ENCODE results near the gene CREB5. TPM values are rescaled to one million over a fixed set of nuclear protein-coding genes. Genes with fewer than 3 reads are reported as not detected.

Gene CREB5
- polyA plus RNA-seq, 1 experiment, result 3.9 TPM

DNA sequence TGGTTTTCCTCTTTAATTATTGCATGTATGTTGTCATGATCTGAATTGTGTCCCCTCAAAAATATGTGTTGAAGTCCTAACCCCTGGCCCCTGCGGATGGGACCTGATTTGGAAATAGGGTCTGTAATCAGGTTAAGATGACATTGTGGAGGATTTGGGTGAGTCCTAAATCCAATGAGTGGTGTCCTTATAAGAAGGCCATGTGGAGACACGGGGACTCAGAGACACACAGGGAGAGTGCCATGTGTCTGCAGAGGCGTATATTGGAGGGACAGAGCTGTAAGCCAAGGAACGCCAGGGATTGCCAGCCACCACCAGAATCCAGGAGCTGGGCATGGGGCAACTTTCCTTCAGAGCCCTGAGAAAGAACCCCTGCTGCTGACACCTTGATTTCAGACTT, 171.9 kb downstream of the CREB5 start:
- POLR2A ChIA-PET, result no interaction called here
- TF ChIP-seq CTCF (IDR thresholded peaks at IDR 0.05; ENCODE audit: insufficient read depth, low read depth, low read length), result no peak
- no peak overlapping the region for H3K4me3 ChIP-seq (ENCODE audit: low read depth, low read length)
- DNase-seq (ENCODE audit: low read depth), result no peak
- peaks cover 1% of the 10 kb centered on the region; the same call in 1 of the 2 replicates for H3K27me3 ChIP-seq (ENCODE audit: control insufficient read depth, insufficient read depth, low read length)
- CTCF ChIA-PET, result no interaction called here
- no peaks in the 10 kb centered on the region for H3K36me3 ChIP-seq (ENCODE audit: control insufficient read depth, insufficient read depth, low read length)

- DNase-seq (ENCODE audit: low read depth), result no peak
- ChIA-PET POLR2A (no interaction called here), CTCF (interaction anchor here (0.8 kb wide), 1 partner anchor 11 kb away, joined by 3 read pairs; no protein-coding TSS in a partner anchor)
- Histone ChIP-seq H3K36me3 (ENCODE audit: control insufficient read depth, insufficient read depth, low read length) (no peaks in the 10 kb centered on the region), H3K4me3 (ENCODE audit: low read depth, low read length) (no peak overlapping the region), H3K27me3 (ENCODE audit: control insufficient read depth, insufficient read depth, low read length) (no peaks in the 10 kb centered on the region; the same call in 1 of the 2 replicates)
- no peak for TF ChIP-seq CTCF (IDR thresholded peaks at IDR 0.05; ENCODE audit: insufficient read depth, low read depth, low read length)
Observed at GRCh38 chr7:28586736-28587135, 174.4 kb downstream of the CREB5 start.

DNA sequence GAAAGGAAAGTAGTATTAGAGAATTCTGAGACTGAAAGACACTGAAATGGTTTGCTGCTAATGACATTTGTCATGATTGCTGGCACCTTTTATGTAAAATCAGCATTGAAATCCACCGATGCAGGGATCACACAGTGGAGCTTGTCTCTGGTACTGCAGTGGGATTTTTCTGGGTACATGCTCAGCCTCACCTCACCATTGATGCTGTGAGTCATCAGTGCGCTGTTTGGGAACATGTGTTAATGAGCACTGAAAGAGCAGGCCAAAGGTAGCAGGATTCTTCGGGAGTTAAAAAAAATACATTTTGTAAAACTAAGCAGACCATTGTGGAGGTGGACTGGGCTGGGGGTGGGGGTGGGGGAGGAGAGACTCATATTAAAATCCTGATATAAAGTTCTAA, 174.9 kb downstream of the CREB5 start:
- ChIA-PET POLR2A (no interaction called here), CTCF (no interaction called here)
- DNase-seq (ENCODE audit: low read depth), result no peak

DNA sequence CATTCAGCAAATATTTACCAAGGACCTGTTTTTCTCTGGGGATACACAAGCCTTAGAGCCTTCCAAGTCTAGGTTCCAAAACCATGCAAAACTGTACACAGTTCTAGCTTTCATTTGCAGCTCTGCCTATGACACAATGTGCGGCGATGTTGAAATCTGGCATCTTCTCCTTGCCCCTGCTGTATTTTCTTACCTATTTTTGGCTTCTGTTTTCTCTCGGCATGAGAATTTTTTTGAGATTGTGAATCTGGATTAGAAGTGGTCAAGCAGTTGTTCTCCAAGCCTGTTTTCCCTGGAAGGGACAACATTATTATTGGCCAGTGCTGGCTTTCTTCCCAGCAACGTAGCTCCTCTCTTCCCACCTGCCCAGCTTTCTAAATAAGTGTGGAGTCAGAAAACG, 176.3 kb downstream of the CREB5 start:
- TF ChIP-seq CTCF (IDR thresholded peaks at IDR 0.05; ENCODE audit: insufficient read depth, low read depth, low read length), result no peak
- H3K27me3 ChIP-seq (ENCODE audit: control insufficient read depth, insufficient read depth, low read length), result no peaks in the 10 kb centered on the region; the same call in 1 of the 2 replicates
- DNase-seq (ENCODE audit: low read depth), result no peak
- POLR2A ChIA-PET, result interaction anchor here (0.6 to 0.7 kb wide), 2 partner anchors 203 to 684 kb away, joined by 3 read pairs; no protein-coding TSS in a partner anchor
- H3K36me3 ChIP-seq (ENCODE audit: control insufficient read depth, insufficient read depth, low read length), result no peaks in the 10 kb centered on the region
- H3K4me3 ChIP-seq (ENCODE audit: low read depth, low read length), result no peak overlapping the region
- CTCF ChIA-PET, result interaction anchor here (0.6 kb wide), 1 partner anchor 25 kb away, joined by 3 read pairs; no protein-coding TSS in a partner anchor

More for the DNA sequence above, 174.9 kb downstream of the CREB5 start:
- H3K27me3 ChIP-seq (ENCODE audit: control insufficient read depth, insufficient read depth, low read length), result no peaks in the 10 kb centered on the region; the same call in 1 of the 2 replicates
- no peak for TF ChIP-seq CTCF (IDR thresholded peaks at IDR 0.05; ENCODE audit: insufficient read depth, low read depth, low read length)
- no peak overlapping the region for H3K4me3 ChIP-seq (ENCODE audit: low read depth, low read length)
- no peaks in the 10 kb centered on the region for H3K36me3 ChIP-seq (ENCODE audit: control insufficient read depth, insufficient read depth, low read length)

DNA sequence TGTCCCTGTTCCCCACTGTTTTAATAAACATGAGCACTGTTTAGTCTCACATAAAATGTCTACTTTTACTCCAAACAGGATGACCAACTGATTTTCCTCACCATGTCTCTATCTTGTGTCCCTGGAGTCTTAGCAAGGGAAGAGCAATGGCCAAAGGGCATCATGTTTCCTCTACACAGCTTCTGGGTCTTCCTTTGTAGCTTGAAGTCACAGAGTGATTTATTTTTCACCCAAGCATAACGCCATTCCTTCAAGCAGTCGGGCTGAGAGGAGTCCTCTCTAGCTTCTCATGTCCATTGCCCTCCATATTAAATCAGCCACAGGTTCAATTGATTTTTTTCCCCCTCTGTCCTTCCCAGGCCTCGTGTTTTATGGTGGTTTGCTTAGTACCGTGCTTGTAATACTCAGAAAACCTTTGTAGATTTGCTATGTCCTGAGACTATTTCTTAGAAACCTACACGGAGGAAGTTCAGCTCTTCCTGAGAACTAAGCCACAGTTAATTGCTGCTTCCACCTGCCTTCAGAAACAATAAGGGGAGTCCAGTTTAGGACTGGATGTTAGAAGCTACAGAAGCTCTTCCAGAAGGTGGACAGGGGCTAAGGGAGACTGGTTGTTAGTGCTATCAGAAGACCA, 178.8 kb downstream of the CREB5 start:
- ChIA-PET POLR2A (no interaction called here), CTCF (interaction anchor here (0.6 to 0.8 kb wide), 2 partner anchors 22 to 161 kb away, joined by 3 to 4 read pairs; no protein-coding TSS in a partner anchor)
- Histone ChIP-seq H3K4me3 (ENCODE audit: low read depth, low read length) (no peak overlapping the region), H3K27me3 (ENCODE audit: control insufficient read depth, insufficient read depth, low read length) (no peaks in the 10 kb centered on the region), H3K36me3 (ENCODE audit: control insufficient read depth, insufficient read depth, low read length) (no peaks in the 10 kb centered on the region)
- DNase-seq (ENCODE audit: low read depth), result no peak
- TF ChIP-seq CTCF (IDR thresholded peaks at IDR 0.05; ENCODE audit: insufficient read depth, low read depth, low read length), result no peak

Data from BJ (cell line).